ENCODE measurements around the gene ZKSCAN3.
A peak's percentile ranks its signal among the peaks of the same experiment; 100 is the strongest.
"Not testable (repeated sequence)": the region's sequence is repeated elsewhere in the genome, so short reads cannot be mapped to it uniquely, and the experiment has no call there.

Gene ZKSCAN3

GRCh38 chr6:28377879-28378278 lies 28.1 kb downstream of the ZKSCAN3 start:
- DNase-seq: no peak

- no peak for DNase-seq
Observed at GRCh38 chr6:28378644-28379043, 28.9 kb downstream of the ZKSCAN3 start.

- DNase-seq: no peak
Observed at GRCh38 chr6:28380381-28380780, 30.6 kb downstream of the ZKSCAN3 start.

GRCh38 chr6:28383235-28384142 lies 33.7 kb downstream of the ZKSCAN3 start:
- DNase-seq: no peak

GRCh38 chr6:28384143-28384533 lies 34.4 kb downstream of the ZKSCAN3 start:
- DNase-seq: no peak

GRCh38 chr6:28390688-28391087 lies 40.9 kb downstream of the ZKSCAN3 start:
- DNase-seq: no peak

GRCh38 chr6:28393912-28394662 lies 44.3 kb downstream of the ZKSCAN3 start:
- no peak for DNase-seq

GRCh38 chr6:28395918-28396317 lies 46.2 kb downstream of the ZKSCAN3 start:
- no peak for DNase-seq

- peak; percentile 63 for DNase-seq
Observed at GRCh38 chr6:28399350-28400121, 49.8 kb downstream of the ZKSCAN3 start, which contains the start of gene ZSCAN12. ZSCAN12 (minus strand) TSS chr6:28399747; CDS start chr6:28398405, 1,342 bp downstream.

GRCh38 chr6:28400122-28400451 lies 50.3 kb downstream of the ZKSCAN3 start:
- DNase-seq: no peak

- DNase-seq: no peak
Observed at GRCh38 chr6:28401172-28401571, 51.4 kb downstream of the ZKSCAN3 start.

GRCh38 chr6:28402197-28402596 lies 52.5 kb downstream of the ZKSCAN3 start:
- DNase-seq: no peak

- not testable (repeated sequence) for DNase-seq
Observed at GRCh38 chr6:28403923-28404322, 54.2 kb downstream of the ZKSCAN3 start.

GRCh38 chr6:28407401-28407800 lies 57.7 kb downstream of the ZKSCAN3 start:
- DNase-seq: no peak

- no peak for DNase-seq
Observed at GRCh38 chr6:28408076-28408802, 58.5 kb downstream of the ZKSCAN3 start.

- no peak for DNase-seq
Observed at GRCh38 chr6:28410767-28411166, 61.0 kb downstream of the ZKSCAN3 start.

- DNase-seq: no peak
Observed at GRCh38 chr6:28413681-28414080, 63.9 kb downstream of the ZKSCAN3 start.

Measured in activated gamma-delta T cell (primary cell).